Left cardiac atrium (tissue), 4 donors: ENCODE results near the gene EFCAB6. TPM values are rescaled to one million over a fixed set of nuclear protein-coding genes. Genes with fewer than 3 reads are reported as not detected.

Experiments
- ATAC-seq, 2 donors: fragments of 200-7000 bp; cut with Tn5 transposase; one replicate each; pipeline ENCODE4 v1.9.1; 2020; ENCODE audit warnings: mild to moderate bottlenecking in 2 of 2, moderate library complexity in 2 of 2
- DNase-seq: peaks from one replicate; pipeline ENCODE4 v3.0.0-alpha.2; 2020
- intact Hi-C, 2 donors: fragments of 100-400 bp; cut with DNase I; formaldehyde crosslinking; loops; one replicate each; pipeline versions ENCODE4 v1.14.1 to v1.15.1; 2022 to 2023
- total RNA-seq, 2 donors: library from RNA; stranded (reverse); fragmentation: NEBNext Ultra II Directional; extraction: Animal tissue kit (Norgen Biotek cat#: 25700); gene quantifications; one replicate each; pipeline ENCODE4 v1.2.1, GENCODE V29; 2021
- donor health status: DM: no; HTN: yes; CAD: no.
- donor health status: DM: no; HTN: yes; CAD: no; lungs with severe emphysema.
- donor health status: DM: yes; HTN: yes; CAD: no.
- donor health status: Dilated cardiomyopathy.

The EFCAB6 gene
- total RNA-seq, 2 donors from 2014 or later: 1.7 to 1.8 TPM

DNA sequence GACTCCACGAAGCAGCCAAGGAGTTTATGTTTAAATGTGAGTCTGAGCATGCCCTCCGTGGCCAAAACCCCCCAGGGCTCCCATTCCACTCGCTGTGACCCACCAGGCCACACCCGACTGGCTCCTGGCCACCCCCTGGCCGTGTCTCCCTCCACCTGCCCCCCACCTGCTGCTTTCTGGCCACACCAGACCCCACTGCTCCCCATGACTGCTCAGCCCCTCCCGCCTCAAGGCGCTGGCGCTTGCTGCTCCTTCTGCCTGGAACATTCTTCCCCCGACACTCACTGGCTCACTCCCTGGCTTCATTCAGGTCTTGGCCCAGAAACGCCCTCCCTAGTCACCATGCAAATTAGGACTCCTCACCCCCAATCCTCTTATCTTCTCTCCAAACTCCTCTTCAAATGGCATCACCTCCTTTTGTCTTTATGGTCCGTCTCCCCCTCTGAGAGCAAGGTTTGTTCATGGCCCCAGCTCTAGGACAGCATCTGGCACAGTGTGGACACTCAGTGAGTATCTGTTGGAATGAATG is 72.2 kb downstream of the EFCAB6 start:
- DNase-seq (no peak), ATAC-seq (peak in 1 of 2 donors; percentile 34)
- intact Hi-C loops: no loop called here

DNA sequence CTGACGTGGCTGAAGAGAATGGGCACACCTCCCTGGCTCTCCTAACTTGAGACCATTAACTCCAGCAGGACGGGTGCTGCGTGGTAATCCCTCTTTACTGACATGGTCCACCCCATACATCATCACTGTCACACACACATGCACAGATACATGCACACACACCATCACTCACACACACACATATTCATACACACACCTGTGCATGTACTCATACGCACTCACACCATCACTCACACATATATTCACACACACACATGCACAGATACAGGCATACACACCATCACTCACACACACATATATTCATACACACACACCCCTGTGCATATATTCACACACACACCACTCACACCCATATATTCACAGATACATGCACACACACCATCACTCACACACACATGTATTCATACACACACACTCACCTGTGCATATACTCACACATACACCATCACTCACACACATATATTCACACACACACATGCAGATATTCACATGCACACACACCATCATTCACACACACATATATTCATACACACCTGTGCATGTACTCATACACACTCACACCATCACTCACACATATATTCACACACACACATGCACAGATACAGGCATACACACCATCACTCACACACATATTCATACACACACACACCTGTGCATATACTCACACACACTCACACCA is 74.8 kb downstream of the EFCAB6 start:
- intact Hi-C loops: no loop called here
- no peak for DNase-seq
- no peak for ATAC-seq

DNA sequence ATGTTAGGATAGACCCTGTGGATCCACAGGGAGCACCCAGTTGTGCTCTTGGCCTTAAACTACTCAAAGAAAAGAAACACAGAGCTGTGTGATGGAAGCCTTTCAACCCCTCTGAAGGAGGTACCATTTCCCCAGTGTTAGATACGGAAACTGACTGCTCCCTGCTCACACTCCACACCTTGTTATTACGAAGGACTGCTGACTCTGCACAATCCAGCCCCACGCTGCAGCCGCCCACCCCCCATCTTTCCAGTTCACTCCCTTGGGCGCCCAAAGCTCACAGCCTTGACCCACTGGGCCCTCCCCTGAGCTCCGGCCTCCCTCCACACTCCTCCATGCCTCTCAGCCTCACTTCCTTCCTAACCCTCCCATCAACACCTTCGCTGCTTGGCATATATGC is 75.5 kb downstream of the EFCAB6 start:
- DNase-seq (no peak), ATAC-seq (no peak)
- intact Hi-C loops: no loop called here

GRCh38 chr22:43734370-43735150 is 77.5 kb downstream of the EFCAB6 start:
- intact Hi-C loops: no loop called here
- DNase-seq (no peak), ATAC-seq (no peak)

DNA sequence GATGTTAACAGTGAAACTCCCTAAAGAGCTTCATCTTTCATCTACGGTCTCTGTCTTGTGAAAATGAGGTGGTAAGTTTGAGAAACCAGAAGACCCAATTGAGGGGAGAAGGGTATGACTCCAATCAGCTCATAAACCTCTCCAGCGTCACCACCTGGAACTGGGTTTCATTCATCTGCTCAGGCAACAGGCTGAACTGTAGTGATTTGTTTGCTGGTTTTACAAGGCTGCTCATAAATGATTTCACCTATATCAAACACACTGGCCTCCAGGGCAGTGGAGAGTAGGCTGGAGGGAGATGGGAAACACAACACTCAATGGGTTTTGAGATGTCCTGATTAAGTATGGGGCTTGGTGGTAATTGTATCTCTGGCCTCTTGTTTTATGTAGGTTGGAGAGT is 79.0 kb downstream of the EFCAB6 start:
- intact Hi-C loops: no loop called here
- DNase-seq (no peak), ATAC-seq (no peak)

GRCh38 chr22:43731988-43732387 is 80.1 kb downstream of the EFCAB6 start:
- DNase-seq: no peak
- ATAC-seq: no peak
- intact Hi-C loops: no loop called here

DNA sequence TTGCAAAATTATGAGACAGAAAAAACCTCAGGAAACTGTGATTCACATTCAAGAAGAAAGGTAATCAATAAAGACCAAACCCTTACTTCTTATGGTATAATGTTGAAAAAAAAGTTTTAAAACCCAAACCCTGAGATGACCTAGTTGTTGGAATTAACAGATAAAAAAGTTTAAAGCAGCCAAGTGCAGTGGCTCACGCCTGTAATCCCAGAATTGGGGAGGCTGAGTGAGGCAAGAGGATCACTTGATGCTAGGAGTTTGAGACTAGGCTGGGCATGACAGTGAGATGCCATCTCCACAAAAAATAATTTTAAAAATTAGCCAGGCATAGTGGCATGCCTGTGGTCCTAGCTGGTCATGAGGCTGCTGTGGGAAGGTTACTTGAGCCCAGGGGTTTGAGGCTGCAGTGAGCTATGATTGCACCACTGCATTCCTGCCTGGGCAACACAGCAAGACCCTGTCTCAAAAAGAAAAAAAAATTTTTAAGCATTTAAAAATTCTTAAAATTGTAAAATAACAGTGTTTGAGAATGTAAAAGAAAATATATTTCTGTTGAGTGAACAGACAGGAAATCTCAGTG is 85.1 kb downstream of the EFCAB6 start:
- ATAC-seq: peak in 1 of 2 donors; percentile 41
- no peak for DNase-seq
- intact Hi-C loops: no loop called here

DNA sequence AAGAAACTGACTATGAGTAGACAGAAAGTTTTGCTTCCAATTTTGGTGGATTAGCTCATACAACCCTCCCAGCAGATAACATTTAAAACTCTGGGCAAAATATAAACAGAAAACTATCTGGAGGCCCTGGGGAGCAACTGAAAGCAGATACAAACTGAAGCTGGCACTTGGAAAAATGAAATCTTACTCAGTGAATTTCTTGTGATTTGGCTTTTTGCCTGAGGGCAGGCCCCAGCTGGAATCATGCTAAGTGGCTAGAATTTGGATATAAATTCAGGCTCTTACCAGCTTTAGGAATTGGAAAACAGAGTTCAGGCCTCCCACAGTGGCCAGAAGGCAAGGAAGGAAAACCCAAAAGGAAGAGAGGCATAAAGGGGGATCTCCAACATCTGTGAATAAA is 85.8 kb downstream of the EFCAB6 start:
- DNase-seq (no peak), ATAC-seq (peak; percentile 82 to 89)
- intact Hi-C loops: no loop called here

DNA sequence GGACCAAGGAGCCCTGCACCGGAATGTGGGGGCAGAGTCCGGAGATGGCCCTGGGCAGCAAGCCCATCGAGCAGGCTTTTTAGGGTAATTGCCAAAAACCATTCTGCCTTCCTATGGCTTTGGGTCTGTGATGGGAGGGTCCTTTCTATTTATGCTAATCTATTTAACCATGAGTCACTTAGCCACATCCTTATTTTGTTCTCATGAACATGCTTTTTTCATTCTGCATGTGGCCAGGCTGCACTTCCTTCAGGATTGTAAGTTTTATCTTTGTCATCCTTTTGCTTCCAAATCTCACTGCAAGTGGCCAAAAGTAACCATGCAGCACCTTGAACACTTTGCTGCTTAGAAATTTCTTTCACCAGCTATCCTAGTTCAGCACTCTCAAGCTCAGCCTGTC is 88.3 kb downstream of the EFCAB6 start:
- DNase-seq: no peak
- intact Hi-C loops: no loop called here
- ATAC-seq: peak in 1 of 2 donors; percentile 26

DNA sequence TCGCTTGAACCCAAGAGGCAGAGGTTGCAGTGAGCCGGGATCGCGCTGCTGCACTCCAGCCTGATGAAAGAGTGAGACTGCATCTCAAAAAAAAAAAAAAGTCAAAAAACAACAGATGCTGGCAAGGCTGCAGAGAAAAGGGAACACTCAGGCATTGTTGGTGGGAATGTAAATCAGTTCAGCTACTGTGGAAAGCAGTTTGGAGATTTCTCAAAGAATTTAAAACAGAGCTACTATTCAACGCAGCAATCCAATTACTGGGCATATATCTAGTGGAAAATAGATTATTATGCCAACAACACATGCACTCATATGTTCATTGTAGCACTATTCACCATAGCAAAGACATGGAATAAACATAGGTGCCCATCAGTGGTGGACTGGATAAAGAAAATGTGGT is 89.7 kb downstream of the EFCAB6 start:
- intact Hi-C loops: no loop called here
- ATAC-seq (no peak), DNase-seq (no peak)

GRCh38 chr22:43720716-43721115 is 91.4 kb downstream of the EFCAB6 start:
- ATAC-seq (no peak), DNase-seq (no peak)
- intact Hi-C loops: no loop called here

DNA sequence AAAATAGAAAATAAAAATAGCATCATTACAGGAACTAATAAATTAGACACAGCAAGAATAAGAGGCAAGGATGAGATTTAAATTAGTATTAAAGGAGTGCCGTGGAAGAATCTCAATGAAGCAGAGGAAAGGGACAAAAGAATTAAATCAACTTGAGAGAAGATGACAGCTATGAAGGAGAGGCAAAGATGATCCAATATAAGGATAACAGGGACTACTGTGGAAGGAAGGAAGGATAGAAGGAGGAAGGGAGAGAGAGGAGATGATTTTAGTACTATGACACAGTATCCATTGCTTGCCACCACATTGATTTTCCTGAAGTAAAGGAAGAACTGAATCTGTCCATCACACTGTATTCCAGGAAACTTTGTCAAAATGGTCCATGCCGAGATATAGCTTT is 98.0 kb downstream of the EFCAB6 start:
- DNase-seq (no peak), ATAC-seq (no peak)
- intact Hi-C loops: no loop called here

GRCh38 chr22:43711681-43712080 is 100.4 kb downstream of the EFCAB6 start:
- ATAC-seq: no peak
- DNase-seq: no peak
- intact Hi-C loops: no loop called here

DNA sequence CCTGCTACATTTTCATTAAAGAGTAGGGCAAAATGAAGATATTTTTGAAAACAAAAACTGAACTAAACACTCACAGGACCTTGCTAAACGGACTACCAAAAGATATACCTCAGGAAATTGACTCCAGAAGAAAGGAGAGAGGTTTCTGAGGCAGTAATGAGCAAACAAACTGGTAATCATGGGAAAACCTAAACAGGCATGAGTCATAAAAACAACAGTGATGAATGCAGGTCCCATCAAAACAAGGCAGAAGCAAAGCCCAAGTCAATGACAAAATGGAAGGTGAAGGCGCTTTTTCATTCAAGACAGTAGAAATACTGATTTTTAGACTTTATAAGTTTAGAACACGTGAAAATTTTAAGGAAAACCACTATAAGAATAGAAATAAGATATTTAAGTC is 104.5 kb downstream of the EFCAB6 start:
- no peak for ATAC-seq
- intact Hi-C loops: no loop called here
- no peak for DNase-seq

GRCh38 chr22:43706571-43707328 is 105.4 kb downstream of the EFCAB6 start:
- no peak for ATAC-seq
- intact Hi-C loops: no loop called here
- no peak for DNase-seq

DNA sequence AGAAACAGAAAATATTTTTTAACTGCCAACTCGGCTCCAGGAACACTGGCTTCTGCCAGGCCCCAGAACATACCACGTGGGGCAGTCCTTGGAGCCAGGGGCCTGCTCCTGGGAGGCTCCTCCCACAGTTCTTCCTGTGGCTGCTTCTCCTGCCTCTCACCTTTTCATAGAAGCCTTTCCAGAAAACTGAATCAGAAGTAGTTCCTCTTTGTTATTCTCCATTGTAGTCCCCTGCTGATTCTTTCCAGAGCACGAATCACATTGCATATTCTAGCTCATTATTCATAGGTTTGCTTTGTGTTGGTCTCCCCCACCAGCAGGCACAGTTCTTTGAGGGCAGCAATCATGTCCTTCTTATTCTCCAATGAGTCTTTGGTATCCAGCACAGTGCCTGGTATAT is 106.0 kb downstream of the EFCAB6 start:
- no peak for ATAC-seq
- intact Hi-C loops: no loop called here
- no peak for DNase-seq

GRCh38 chr22:43704051-43704450 is 108.1 kb downstream of the EFCAB6 start:
- intact Hi-C loops: no loop called here
- DNase-seq: no peak
- no peak for ATAC-seq

GRCh38 chr22:43698403-43698802 is 113.7 kb downstream of the EFCAB6 start:
- DNase-seq (no peak), ATAC-seq (no peak)
- intact Hi-C loops: no loop called here

DNA sequence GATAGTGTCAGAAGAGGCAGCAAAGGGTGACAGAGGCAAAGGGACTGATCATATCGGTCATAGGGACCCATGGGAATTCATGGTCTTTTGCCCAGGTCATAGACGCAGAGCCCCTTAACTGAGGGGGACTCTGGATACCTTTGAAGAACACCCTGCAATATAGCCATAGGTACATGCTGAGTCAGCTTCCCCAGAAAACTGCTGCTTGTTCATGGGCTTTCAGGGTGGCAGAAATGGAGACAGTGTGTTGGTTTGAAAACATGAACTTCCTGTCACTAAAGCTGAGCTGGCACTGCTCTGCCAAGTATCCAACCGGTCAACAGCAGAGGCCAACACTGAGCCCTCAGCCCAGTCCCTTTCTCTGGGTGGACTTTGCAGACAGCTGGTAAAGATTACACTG is 114.2 kb downstream of the EFCAB6 start:
- intact Hi-C loops: no loop called here
- ATAC-seq: no peak
- no peak for DNase-seq

- no peak for ATAC-seq
- intact Hi-C loops: no loop called here
- DNase-seq: no peak
These were observed 118.9 kb downstream of the EFCAB6 start for GRCh38 chr22:43693249-43693648.
